ENCODE results near the gene MAP3K4. TPM values are rescaled to one million over a fixed set of nuclear protein-coding genes. Genes with fewer than 3 reads are reported as not detected.

The MAP3K4 gene
- total RNA-seq, 1 donor from 2014 or later = 63.3 TPM

DNA sequence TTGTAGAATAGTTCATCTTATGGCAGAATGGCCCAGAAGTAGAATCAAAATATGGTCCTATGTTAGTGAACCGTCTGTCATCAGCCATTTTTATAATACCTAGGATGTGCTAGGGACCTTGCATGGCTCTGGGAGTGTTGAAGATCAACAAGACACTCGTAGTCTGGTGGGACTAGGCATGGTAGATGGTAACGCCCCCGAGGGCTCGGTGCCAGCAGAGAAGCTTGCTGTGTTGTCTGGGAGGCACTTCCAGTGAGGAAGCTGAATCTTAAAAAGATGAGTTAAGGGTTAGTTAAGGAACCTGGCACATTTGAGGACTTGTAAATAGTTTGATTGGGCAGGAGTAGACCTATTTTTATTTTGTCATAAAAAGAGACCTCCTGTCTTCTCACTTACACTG, 82.4 kb downstream of the MAP3K4 start:
- H3K27ac Mint-ChIP-seq (ENCODE audit: unreplicated experiment) = no peak overlapping the region
- no peaks in the 10 kb centered on the region for H3K27me3 Mint-ChIP-seq (ENCODE audit: unreplicated experiment)
- no peaks in the 10 kb centered on the region for H3K9me3 Mint-ChIP-seq (ENCODE audit: unreplicated experiment)
- H3K4me1 Mint-ChIP-seq (ENCODE audit: low read depth, unreplicated experiment) = peaks cover 11% of the 10 kb centered on the region
- TF ChIP-seq, protein P1, sequence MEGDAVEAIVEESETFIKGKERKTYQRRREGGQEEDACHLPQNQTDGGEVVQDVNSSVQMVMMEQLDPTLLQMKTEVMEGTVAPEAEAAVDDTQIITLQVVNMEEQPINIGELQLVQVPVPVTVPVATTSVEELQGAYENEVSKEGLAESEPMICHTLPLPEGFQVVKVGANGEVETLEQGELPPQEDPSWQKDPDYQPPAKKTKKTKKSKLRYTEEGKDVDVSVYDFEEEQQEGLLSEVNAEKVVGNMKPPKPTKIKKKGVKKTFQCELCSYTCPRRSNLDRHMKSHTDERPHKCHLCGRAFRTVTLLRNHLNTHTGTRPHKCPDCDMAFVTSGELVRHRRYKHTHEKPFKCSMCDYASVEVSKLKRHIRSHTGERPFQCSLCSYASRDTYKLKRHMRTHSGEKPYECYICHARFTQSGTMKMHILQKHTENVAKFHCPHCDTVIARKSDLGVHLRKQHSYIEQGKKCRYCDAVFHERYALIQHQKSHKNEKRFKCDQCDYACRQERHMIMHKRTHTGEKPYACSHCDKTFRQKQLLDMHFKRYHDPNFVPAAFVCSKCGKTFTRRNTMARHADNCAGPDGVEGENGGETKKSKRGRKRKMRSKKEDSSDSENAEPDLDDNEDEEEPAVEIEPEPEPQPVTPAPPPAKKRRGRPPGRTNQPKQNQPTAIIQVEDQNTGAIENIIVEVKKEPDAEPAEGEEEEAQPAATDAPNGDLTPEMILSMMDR (IDR thresholded peaks at IDR 0.05; ENCODE audit: partially characterized antibody, unreplicated experiment) = no peak
- DNase-seq = no peak
- no peak overlapping the region for H3K4me3 Mint-ChIP-seq (ENCODE audit: unreplicated experiment)
- H3K36me3 Mint-ChIP-seq (ENCODE audit: unreplicated experiment) = no peaks in the 10 kb centered on the region

DNA sequence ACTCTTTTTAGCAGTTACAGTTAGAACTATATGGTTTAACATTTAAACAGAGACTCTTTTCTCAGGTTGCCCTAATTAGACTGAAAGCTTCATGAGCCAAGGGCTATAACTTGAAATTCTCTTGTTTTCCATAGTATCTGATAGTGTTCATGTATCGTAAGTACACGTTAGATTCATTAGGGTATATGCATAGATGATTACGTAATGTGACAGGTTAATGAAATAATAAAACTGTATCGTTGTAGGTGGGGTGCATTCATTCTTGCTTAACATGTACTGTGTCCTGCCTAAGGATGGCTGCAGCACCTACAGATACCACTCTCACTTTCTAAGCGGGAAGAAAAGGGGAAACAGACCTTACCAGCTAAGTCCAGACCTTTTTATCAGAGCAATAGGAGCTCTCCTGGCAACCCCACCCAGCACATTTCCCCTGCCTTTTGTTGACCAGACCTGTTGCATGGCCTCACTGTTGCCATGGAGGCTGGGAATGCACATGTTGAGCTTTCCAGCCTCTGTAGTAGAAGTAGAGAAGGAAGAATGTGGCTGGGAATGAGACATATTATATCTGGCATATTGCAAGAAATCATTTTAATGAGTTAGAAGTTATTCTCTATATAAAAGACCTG, 83.0 kb downstream of the MAP3K4 start:
- Mint-ChIP-seq H3K4me3 (ENCODE audit: unreplicated experiment) (no peak overlapping the region), H3K9me3 (ENCODE audit: unreplicated experiment) (peaks cover 2% of the 10 kb centered on the region), H3K27me3 (ENCODE audit: unreplicated experiment) (no peaks in the 10 kb centered on the region), H3K36me3 (ENCODE audit: unreplicated experiment) (no peaks in the 10 kb centered on the region), H3K4me1 (ENCODE audit: low read depth, unreplicated experiment) (peaks cover 11% of the 10 kb centered on the region), H3K27ac (ENCODE audit: unreplicated experiment) (no peak overlapping the region)
- TF ChIP-seq, protein P1 (IDR thresholded peaks at IDR 0.05; ENCODE audit: partially characterized antibody, unreplicated experiment) = no peak
- no peak for DNase-seq

DNA sequence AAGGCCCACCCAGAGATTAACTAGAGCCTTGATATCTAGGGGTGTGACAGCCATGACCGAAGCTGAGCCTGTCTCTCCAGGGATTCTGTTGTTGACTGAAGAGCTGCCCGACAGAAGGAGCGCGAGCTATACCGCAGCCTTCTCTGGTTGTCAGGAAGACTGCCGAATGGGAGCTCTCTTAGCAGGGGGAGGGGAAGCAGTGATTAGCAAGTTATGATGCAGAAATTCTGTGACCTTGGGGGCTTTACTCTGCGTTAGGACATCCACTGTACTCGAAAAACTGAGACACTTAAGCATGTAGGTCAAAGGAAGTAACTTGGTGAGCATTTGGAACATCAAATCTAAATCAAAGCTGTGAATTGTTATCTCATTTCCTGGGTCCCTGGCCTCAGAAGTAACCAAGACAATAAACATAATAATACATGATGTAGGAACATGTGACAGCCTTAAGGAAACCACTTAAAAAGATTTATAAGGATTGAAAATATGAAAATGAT, 84.7 kb downstream of the MAP3K4 start:
- TF ChIP-seq, protein P1 (IDR thresholded peaks at IDR 0.05; ENCODE audit: partially characterized antibody, unreplicated experiment) = no peak
- DNase-seq = peak; percentile 61
- Mint-ChIP-seq H3K4me1 (ENCODE audit: low read depth, unreplicated experiment) (peaks cover 5% of the 10 kb centered on the region), H3K27me3 (ENCODE audit: unreplicated experiment) (no peaks in the 10 kb centered on the region), H3K4me3 (ENCODE audit: unreplicated experiment) (no peak overlapping the region), H3K27ac (ENCODE audit: unreplicated experiment) (no peak overlapping the region), H3K36me3 (ENCODE audit: unreplicated experiment) (no peaks in the 10 kb centered on the region), H3K9me3 (ENCODE audit: unreplicated experiment) (peaks cover 2% of the 10 kb centered on the region)

DNA sequence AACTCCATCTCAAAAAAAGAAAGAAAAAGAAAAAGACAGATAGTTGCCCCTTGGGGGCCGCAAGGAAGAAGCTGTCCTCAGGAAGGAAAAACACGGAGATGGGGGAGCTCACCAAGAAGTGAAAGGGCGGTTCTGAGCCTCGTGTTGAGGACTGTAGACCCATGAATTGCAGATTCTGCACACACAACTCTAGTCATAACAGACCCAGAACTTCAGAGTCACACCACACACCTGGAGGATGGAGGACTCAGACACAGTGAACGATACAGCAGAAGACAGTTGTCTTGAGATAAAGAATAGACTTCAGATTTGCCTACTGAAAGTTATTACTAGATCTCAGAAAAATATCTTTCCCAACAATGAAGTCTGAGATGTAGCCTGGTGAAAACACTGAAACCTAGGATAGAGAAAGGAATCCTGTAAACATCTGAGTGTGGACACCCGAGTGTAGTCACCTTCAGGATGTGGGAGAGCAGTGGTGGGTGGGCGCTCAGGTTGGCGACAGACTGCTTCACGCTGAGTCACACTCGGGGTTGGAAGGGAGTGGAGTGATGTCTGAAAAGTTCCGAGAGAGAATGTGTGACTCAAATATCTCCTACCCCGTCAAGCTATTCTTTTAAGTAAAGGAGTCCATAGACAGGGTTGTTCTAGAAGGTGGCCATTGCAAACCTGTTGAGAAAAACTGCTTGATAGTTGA, 88.1 kb downstream of the MAP3K4 start:
- no peak for DNase-seq
- Mint-ChIP-seq H3K27ac (ENCODE audit: unreplicated experiment) (no peak overlapping the region), H3K9me3 (ENCODE audit: unreplicated experiment) (peaks cover 2% of the 10 kb centered on the region), H3K4me3 (ENCODE audit: unreplicated experiment) (no peak overlapping the region), H3K27me3 (ENCODE audit: unreplicated experiment) (no peaks in the 10 kb centered on the region), H3K4me1 (ENCODE audit: low read depth, unreplicated experiment) (no peaks in the 10 kb centered on the region), H3K36me3 (ENCODE audit: unreplicated experiment) (no peaks in the 10 kb centered on the region)
- TF ChIP-seq, protein P1 (IDR thresholded peaks at IDR 0.05; ENCODE audit: partially characterized antibody, unreplicated experiment) = no peak
